Measurements from ENCODE around the gene RIOK1. TPM values are rescaled to one million over a fixed set of nuclear protein-coding genes. Genes with fewer than 3 reads are reported as not detected.

RIOK1 gene
- total and polyA plus RNA-seq, 9 of the 15 experiments (the other 6 are each of a cell fraction or from before 2014, with no cell fraction given) = 24.9 to 101 (median 52.2) TPM

DNA sequence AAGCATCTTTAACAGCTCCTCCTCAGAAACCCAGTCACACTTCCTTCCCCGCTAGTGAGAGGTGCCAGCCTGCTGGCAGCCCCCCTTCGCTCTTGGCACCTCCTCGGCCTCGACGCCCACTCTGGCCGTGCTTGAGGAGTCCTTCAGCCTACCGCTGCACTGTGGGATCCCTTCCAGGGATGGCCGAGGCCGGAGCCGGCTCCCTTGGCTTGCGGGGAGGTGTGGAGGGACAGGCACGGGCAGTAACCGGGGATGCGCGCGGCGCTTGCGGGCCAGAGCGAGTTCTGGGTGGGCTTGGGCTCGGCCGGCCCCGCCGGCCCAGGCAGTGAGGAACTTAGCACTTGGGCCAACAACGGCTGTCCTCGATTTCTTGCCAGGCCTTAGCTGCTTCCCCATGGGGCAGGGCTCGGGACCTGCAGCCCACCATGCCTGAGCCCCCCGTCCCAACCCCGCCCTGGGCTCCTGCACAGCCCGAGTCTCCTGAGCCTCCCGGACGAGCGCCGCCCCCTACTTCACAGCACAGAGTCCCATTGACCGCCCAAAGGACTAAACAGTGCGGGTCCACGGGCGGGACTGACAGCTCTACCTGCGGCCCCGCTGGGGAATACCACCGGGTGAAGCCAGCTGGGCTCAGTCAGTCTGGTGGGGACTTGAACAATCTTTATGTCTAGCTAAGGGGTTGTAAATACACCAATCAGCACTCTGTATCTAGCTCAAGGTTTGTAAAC, 51.6 kb downstream of the RIOK1 start:
- H3K27ac ChIP-seq (ENCODE audit: extremely low read depth, low read depth, low read length) = no peak overlapping the region
- H3K27me3 ChIP-seq (ENCODE audit: control insufficient read depth in 2 of 2, insufficient read depth in 2 of 2, low read length in 2 of 2) = peaks cover 24 to 31% of the 10 kb centered on the region in 2 experiments; a peak in 4 of 5 replicates
- H3K4me3 ChIP-seq = no peak overlapping the region
- CTCF ChIA-PET (ENCODE audit: low intra/inter-chr PET ratio) = no interaction called here
- ATAC-seq (no peak), FAIRE-seq (no peak), DNase-seq (ENCODE audit: extremely low read depth in 1 of 4, low spot score in 3 of 4) (no peak)
- H4K20me1 ChIP-seq (replicated peaks; ENCODE audit: control insufficient read depth, insufficient read depth, low read length) = no peaks in the 10 kb centered on the region
- H2AFZ ChIP-seq (ENCODE audit: low read depth, low read length) = no peak overlapping the region
- TF ChIP-seq, protein P1, sequence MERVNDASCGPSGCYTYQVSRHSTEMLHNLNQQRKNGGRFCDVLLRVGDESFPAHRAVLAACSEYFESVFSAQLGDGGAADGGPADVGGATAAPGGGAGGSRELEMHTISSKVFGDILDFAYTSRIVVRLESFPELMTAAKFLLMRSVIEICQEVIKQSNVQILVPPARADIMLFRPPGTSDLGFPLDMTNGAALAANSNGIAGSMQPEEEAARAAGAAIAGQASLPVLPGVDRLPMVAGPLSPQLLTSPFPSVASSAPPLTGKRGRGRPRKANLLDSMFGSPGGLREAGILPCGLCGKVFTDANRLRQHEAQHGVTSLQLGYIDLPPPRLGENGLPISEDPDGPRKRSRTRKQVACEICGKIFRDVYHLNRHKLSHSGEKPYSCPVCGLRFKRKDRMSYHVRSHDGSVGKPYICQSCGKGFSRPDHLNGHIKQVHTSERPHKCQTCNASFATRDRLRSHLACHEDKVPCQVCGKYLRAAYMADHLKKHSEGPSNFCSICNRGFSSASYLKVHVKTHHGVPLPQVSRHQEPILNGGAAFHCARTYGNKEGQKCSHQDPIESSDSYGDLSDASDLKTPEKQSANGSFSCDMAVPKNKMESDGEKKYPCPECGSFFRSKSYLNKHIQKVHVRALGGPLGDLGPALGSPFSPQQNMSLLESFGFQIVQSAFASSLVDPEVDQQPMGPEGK (CRISPR knock-in tag; IDR thresholded peaks at IDR 0.05; ENCODE audit: borderline replicate concordance) = no peak
- no peak for TF ChIP-seq NFE2 (IDR thresholded peaks at IDR 0.05; ENCODE audit: low read depth)
- no peak for TF ChIP-seq ZNF785 (CRISPR knock-in tag; IDR thresholded peaks at IDR 0.05)
- TF ChIP-seq ZNF780A (CRISPR knock-in tag; IDR thresholded peaks at IDR 0.05) = no peak
- TF ChIP-seq PML (IDR thresholded peaks at IDR 0.05; ENCODE audit: low read length) = no peak
- TF ChIP-seq, protein P2, sequence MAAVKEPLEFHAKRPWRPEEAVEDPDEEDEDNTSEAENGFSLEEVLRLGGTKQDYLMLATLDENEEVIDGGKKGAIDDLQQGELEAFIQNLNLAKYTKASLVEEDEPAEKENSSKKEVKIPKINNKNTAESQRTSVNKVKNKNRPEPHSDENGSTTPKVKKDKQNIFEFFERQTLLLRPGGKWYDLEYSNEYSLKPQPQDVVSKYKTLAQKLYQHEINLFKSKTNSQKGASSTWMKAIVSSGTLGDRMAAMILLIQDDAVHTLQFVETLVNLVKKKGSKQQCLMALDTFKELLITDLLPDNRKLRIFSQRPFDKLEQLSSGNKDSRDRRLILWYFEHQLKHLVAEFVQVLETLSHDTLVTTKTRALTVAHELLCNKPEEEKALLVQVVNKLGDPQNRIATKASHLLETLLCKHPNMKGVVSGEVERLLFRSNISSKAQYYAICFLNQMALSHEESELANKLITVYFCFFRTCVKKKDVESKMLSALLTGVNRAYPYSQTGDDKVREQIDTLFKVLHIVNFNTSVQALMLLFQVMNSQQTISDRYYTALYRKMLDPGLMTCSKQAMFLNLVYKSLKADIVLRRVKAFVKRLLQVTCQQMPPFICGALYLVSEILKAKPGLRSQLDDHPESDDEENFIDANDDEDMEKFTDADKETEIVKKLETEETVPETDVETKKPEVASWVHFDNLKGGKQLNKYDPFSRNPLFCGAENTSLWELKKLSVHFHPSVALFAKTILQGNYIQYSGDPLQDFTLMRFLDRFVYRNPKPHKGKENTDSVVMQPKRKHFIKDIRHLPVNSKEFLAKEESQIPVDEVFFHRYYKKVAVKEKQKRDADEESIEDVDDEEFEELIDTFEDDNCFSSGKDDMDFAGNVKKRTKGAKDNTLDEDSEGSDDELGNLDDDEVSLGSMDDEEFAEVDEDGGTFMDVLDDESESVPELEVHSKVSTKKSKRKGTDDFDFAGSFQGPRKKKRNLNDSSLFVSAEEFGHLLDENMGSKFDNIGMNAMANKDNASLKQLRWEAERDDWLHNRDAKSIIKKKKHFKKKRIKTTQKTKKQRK (IDR thresholded peaks at IDR 0.05; ENCODE audit: borderline replicate concordance, low read depth, low read length) = no peak
- TF ChIP-seq, protein P3, sequence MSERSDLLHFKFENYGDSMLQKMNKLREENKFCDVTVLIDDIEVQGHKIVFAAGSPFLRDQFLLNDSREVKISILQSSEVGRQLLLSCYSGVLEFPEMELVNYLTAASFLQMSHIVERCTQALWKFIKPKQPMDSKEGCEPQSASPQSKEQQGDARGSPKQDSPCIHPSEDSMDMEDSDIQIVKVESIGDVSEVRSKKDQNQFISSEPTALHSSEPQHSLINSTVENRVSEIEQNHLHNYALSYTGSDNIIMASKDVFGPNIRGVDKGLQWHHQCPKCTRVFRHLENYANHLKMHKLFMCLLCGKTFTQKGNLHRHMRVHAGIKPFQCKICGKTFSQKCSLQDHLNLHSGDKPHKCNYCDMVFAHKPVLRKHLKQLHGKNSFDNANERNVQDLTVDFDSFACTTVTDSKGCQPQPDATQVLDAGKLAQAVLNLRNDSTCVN (CRISPR knock-in tag; IDR thresholded peaks at IDR 0.05) = no peak
- H3K9me3 ChIP-seq (replicated peaks; ENCODE audit: control insufficient read depth, insufficient read depth, low read depth, low read length) = no peaks in the 10 kb centered on the region
- no peaks in the 10 kb centered on the region for H3K9me1 ChIP-seq (ENCODE audit: control insufficient read depth, insufficient read depth, low read length)
- in situ Hi-C loops (cut with MboI) (no loop called here), intact Hi-C loops (cut with micrococcal nuclease) (no loop called here)
- no peaks in the 10 kb centered on the region for H3K79me2 ChIP-seq (ENCODE audit: control insufficient read depth, insufficient read depth, low read length)
- BruUV-seq (replicated peaks) = no TSS peak
- no peaks in the 10 kb centered on the region for H3K36me3 ChIP-seq (ENCODE audit: control insufficient read depth, insufficient read depth, low read length)
- no peak overlapping the region for H3K4me2 ChIP-seq (ENCODE audit: insufficient read depth, low read length)
- H3K4me1 ChIP-seq (replicated peaks in 1 of 2; ENCODE audit: control insufficient read depth in 2 of 2, insufficient read depth in 2 of 2, low read length in 2 of 2) = peaks cover 0 to 4% of the 10 kb centered on the region in 2 experiments; a peak in 2 of 5 replicates
- H3K9ac ChIP-seq (ENCODE audit: insufficient read depth in 1 of 2, low read depth in 2 of 2, low read length in 2 of 2) = no peak overlapping the region
- WGBS (ENCODE audit: insufficient coverage, low coverage, missing lambda C conversion rate) = 44% methylated on average over 31 of the region's 40 CpGs
- POLR2A ChIA-PET = interaction anchor here (0.9 kb wide), 1 partner anchor 9 kb away, joined by 6 read pairs; no protein-coding TSS in a partner anchor

Measured in K562 (cell line).